HUES6 (cell line): ENCODE results near the gene GABRB3.

Source experiments
- H3K27ac ChIP-seq: 2 replicates; pipeline ENCODE4 v1.7.0; 2013; ENCODE audit warnings: low read depth, mild to moderate bottlenecking, low read length, inconsistent platforms
- H3K27me3 ChIP-seq: 2 replicates; pipeline ENCODE4 v1.6.1; 2013; ENCODE audit warnings: low read length; ENCODE audit not compliant: control insufficient read depth, insufficient read depth
- H3K36me3 ChIP-seq: 2 replicates; pipeline ENCODE4 v1.6.1; 2013; ENCODE audit warnings: low read length; ENCODE audit not compliant: control insufficient read depth, insufficient read depth
- H3K4me1 ChIP-seq: 2 replicates; pipeline ENCODE4 v1.6.1; 2013; ENCODE audit warnings: low read length; ENCODE audit not compliant: control insufficient read depth, insufficient read depth
- H3K4me3 ChIP-seq: 2 replicates; pipeline ENCODE4 v1.5.1; 2013; ENCODE audit warnings: low read depth, low read length
- H3K9ac ChIP-seq: one replicate; pipeline ENCODE4 v1.6.1; 2013; ENCODE audit warnings: mild to moderate bottlenecking, low read length
- H3K9me3 ChIP-seq: 2 replicates; pipeline ENCODE4 v1.6.1; 2013; ENCODE audit warnings: low read depth, low read length; ENCODE audit not compliant: control insufficient read depth, insufficient read depth

The GABRB3 gene

GRCh38 chr15:26711445-26711844 is 61.4 kb downstream of the GABRB3 start:
- no peak overlapping the region for H3K9ac ChIP-seq
- H3K4me1 ChIP-seq, result peaks cover 57% of the 10 kb centered on the region
- H3K27me3 ChIP-seq, result no peaks in the 10 kb centered on the region
- H3K9me3 ChIP-seq, result no peaks in the 10 kb centered on the region
- H3K4me3 ChIP-seq, result no peak overlapping the region
- no peak overlapping the region for H3K27ac ChIP-seq
- peaks cover 8% of the 10 kb centered on the region; the same call in 1 of the 2 replicates for H3K36me3 ChIP-seq

GRCh38 chr15:26702381-26702780 is 70.5 kb downstream of the GABRB3 start:
- Histone ChIP-seq H3K27me3 (no peaks in the 10 kb centered on the region), H3K9me3 (peaks cover 2% of the 10 kb centered on the region; the same call in 1 of the 2 replicates), H3K4me1 (peaks cover 47% of the 10 kb centered on the region), H3K9ac (no peak overlapping the region), H3K4me3 (no peak overlapping the region), H3K36me3 (no peaks in the 10 kb centered on the region), H3K27ac (no peak overlapping the region)

DNA sequence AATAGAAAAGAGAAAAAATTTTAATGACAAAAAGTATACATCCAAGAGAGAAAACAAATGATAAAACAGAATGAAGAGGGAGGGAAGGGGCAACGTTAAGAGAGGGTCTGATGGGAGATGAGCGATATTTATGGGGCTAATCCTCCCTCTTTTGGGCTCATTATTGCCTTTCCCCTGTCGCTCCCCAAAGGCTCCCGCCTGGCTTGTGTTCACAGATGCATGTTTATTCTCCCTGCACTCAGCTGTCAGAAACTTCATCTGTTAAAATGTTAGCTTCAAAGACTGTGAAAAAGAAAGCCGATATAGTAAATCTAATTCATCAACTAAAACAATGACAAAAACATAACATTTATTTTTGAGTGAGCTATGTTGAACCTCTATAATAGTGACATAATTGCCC is 74.3 kb downstream of the GABRB3 start:
- no peak overlapping the region for H3K27ac ChIP-seq
- no peak overlapping the region for H3K4me3 ChIP-seq
- peaks cover 18% of the 10 kb centered on the region; the same call in 1 of the 2 replicates for H3K9me3 ChIP-seq
- peaks cover 7% of the 10 kb centered on the region; the same call in 1 of the 2 replicates for H3K36me3 ChIP-seq
- H3K27me3 ChIP-seq, result no peaks in the 10 kb centered on the region
- no peak overlapping the region for H3K9ac ChIP-seq
- peaks cover 13% of the 10 kb centered on the region; the same call in 1 of the 2 replicates for H3K4me1 ChIP-seq

GRCh38 chr15:26697913-26698312 is 75.0 kb downstream of the GABRB3 start:
- Histone ChIP-seq H3K4me3 (no peak overlapping the region), H3K9ac (no peak overlapping the region), H3K36me3 (peaks cover 7% of the 10 kb centered on the region; the same call in 1 of the 2 replicates), H3K9me3 (peaks cover 18% of the 10 kb centered on the region; the same call in 1 of the 2 replicates), H3K27me3 (no peaks in the 10 kb centered on the region), H3K27ac (no peak overlapping the region), H3K4me1 (peaks cover 19% of the 10 kb centered on the region)

- peak overlapping the region; percentile 3; the same call in 1 of the 2 replicates for H3K4me3 ChIP-seq
- peaks cover 13% of the 10 kb centered on the region; the same call in 1 of the 2 replicates for H3K9me3 ChIP-seq
- peaks cover 43% of the 10 kb centered on the region for H3K4me1 ChIP-seq
- 0 out of 2 replicates have a peak overlapping the region, but pooled peaks have one; percentile 21 for H3K27ac ChIP-seq
- no peaks in the 10 kb centered on the region for H3K27me3 ChIP-seq
- peaks cover 3% of the 10 kb centered on the region; the same call in 1 of the 2 replicates for H3K36me3 ChIP-seq
- no peak overlapping the region for H3K9ac ChIP-seq
Measured at GRCh38 chr15:26691249-26691648, 81.6 kb downstream of the GABRB3 start.

DNA sequence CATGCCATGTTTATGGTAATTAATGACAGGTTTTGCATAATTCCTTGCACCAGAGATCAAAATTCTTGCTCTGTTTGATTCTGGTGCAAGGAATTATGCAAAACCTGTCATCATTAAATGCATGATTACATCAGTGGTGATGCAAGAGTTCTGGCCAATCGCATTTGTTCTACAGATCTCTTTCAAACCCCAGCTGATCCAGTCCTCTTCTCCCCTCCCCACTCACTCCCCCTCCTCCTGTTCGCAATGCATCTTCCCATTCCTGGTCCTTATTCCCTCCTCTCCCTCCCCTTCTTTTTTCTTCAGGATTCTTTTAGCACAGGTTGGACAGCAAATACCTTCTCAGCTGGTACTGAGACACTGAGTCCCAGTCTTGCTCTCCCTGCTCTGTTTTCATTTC is 82.1 kb downstream of the GABRB3 start:
- Histone ChIP-seq H3K9ac (no peak overlapping the region), H3K4me3 (peak overlapping the region; percentile 3; the same call in 1 of the 2 replicates), H3K9me3 (peaks cover 13% of the 10 kb centered on the region; the same call in 1 of the 2 replicates), H3K27me3 (no peaks in the 10 kb centered on the region), H3K36me3 (no peaks in the 10 kb centered on the region), H3K4me1 (peaks cover 43% of the 10 kb centered on the region), H3K27ac (0 out of 2 replicates have a peak overlapping the region, but pooled peaks have one; percentile 21)

DNA sequence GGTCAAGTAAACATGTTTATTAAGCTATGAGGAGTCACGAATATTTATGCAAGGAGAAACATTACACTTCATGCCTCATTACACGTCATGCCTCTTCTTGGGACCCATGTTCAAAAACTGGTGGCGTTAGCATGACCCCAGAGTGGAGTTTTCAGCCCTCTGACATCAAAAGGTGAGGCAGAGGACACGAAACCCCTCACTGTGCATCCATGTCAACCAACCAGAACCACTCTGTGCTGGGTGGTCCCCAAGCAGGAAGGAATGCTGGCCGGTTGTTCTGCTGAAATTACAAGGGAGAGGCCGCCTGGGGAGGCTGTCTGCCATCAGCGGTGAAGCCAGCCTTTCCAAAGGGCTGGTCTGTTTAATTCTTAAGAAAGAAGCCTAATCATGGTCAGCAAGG is 83.4 kb downstream of the GABRB3 start:
- H3K9ac ChIP-seq, result no peak overlapping the region
- no peak overlapping the region for H3K27ac ChIP-seq
- H3K4me1 ChIP-seq, result peaks cover 49% of the 10 kb centered on the region
- peaks cover 5% of the 10 kb centered on the region; the same call in 1 of the 2 replicates for H3K9me3 ChIP-seq
- H3K27me3 ChIP-seq, result no peaks in the 10 kb centered on the region
- H3K4me3 ChIP-seq, result no peak overlapping the region
- no peaks in the 10 kb centered on the region for H3K36me3 ChIP-seq

DNA sequence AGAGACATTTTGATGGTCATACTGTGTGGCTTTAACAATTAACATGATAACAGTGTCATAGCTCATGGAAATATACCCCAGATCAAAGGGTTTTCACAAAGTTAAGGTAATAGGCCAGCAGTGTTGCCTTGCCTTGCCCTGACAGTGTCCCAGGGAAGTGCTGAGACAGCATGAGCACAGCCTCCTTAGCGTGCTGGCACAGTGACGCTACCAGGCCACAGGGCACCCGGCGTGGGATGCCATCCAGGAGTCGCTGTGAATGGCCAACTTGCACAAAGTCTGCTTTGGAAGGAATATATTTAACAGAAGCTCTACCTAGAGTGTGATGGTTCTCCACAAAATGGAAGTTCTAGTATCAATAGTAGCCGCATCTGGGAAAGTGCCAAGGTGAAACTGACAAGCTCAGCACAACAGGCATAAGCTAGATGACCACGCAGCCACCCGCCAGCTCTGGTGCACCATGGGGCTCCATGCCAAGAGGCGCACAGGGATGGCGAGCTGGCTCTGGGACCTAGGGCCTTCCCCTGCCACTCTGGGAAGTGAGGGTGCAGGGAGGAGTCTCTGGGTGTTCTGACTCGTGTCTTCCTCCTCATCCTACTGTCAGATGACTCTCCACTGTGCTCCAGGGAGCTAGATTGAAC is 86.2 kb downstream of the GABRB3 start:
- Histone ChIP-seq H3K4me3 (no peak overlapping the region), H3K9me3 (no peaks in the 10 kb centered on the region), H3K36me3 (no peaks in the 10 kb centered on the region), H3K4me1 (peaks cover 51% of the 10 kb centered on the region), H3K9ac (no peak overlapping the region), H3K27ac (no peak overlapping the region), H3K27me3 (no peaks in the 10 kb centered on the region)

DNA sequence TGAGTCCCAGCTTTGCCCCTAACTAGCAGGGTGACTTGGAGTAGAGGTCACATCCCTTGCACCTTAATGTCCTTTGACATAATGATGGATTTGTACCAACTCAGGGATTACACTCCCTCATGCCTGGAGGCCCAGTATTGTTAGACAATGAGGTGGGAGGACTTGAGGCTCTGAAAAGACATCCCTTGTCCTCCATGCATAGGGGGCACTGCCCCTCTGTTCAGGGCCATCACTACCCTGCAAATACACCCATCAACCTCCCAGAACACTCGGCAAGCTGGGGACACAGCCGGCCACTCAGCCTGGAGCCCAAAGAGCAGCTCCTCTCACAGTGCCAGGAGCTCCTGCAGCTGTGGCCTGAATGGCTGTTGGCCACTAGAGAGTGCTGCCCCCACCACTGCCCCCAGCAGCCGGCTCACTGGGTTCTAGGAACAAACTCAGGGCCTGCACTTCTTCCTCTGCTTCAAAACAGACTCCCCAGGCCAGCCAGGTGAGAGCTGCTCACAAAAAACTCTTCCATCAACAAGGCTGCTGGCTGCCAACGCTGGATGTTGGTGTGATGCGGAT is 90.2 kb downstream of the GABRB3 start:
- peak overlapping the region; percentile 10 for H3K9ac ChIP-seq
- H3K36me3 ChIP-seq, result no peaks in the 10 kb centered on the region
- H3K4me1 ChIP-seq, result peaks cover 43% of the 10 kb centered on the region
- H3K27ac ChIP-seq, result no peak overlapping the region
- no peak overlapping the region for H3K4me3 ChIP-seq
- no peaks in the 10 kb centered on the region for H3K27me3 ChIP-seq
- H3K9me3 ChIP-seq, result no peaks in the 10 kb centered on the region

GRCh38 chr15:26679927-26680326 is 92.9 kb downstream of the GABRB3 start:
- Histone ChIP-seq H3K4me1 (peaks cover 46% of the 10 kb centered on the region), H3K9ac (no peak overlapping the region), H3K27ac (no peak overlapping the region), H3K4me3 (no peak overlapping the region), H3K27me3 (no peaks in the 10 kb centered on the region), H3K36me3 (no peaks in the 10 kb centered on the region), H3K9me3 (no peaks in the 10 kb centered on the region)

GRCh38 chr15:26676115-26676514 is 96.8 kb downstream of the GABRB3 start:
- H3K27me3 ChIP-seq, result no peaks in the 10 kb centered on the region
- H3K9ac ChIP-seq, result no peak overlapping the region
- peaks cover 37% of the 10 kb centered on the region for H3K4me1 ChIP-seq
- H3K9me3 ChIP-seq, result no peaks in the 10 kb centered on the region
- H3K27ac ChIP-seq, result no peak overlapping the region
- no peaks in the 10 kb centered on the region for H3K36me3 ChIP-seq
- H3K4me3 ChIP-seq, result no peak overlapping the region
